ENCODE results near the gene PRKCI.
"Not testable (repeated sequence)": the region's sequence is repeated elsewhere in the genome, so short reads cannot be mapped to it uniquely, and the experiment has no call there.

The PRKCI gene

GRCh38 chr3:170301405-170301804 is 79.2 kb downstream of the PRKCI start:
- DNase-seq: no peak

- no peak for DNase-seq
Observed at GRCh38 chr3:170302008-170302407, 79.8 kb downstream of the PRKCI start.

GRCh38 chr3:170306015-170306414 is 83.8 kb downstream of the PRKCI start:
- DNase-seq: no peak

- no peak for DNase-seq
Observed at GRCh38 chr3:170307671-170308405, 85.6 kb downstream of the PRKCI start.

GRCh38 chr3:170309046-170309445 is 86.8 kb downstream of the PRKCI start:
- DNase-seq: no peak

GRCh38 chr3:170317954-170318353 is 95.7 kb downstream of the PRKCI start:
- no peak for DNase-seq

GRCh38 chr3:170320461-170321121 is 98.4 kb downstream of the PRKCI start:
- no peak for DNase-seq

GRCh38 chr3:170321321-170322034 is 99.3 kb downstream of the PRKCI start:
- no peak for DNase-seq

- DNase-seq: no peak
Observed at GRCh38 chr3:170322566-170323269, 100.5 kb downstream of the PRKCI start.

- DNase-seq: no peak
Observed at GRCh38 chr3:170323331-170323730, 101.1 kb downstream of the PRKCI start.

GRCh38 chr3:170324962-170325361 is 102.7 kb downstream of the PRKCI start:
- no peak for DNase-seq

GRCh38 chr3:170327040-170327808 is 105.0 kb downstream of the PRKCI start:
- DNase-seq: no peak

- not testable (repeated sequence) for DNase-seq
Observed at GRCh38 chr3:170327868-170328548, 105.8 kb downstream of the PRKCI start.

GRCh38 chr3:170330366-170330765 is 108.1 kb downstream of the PRKCI start:
- DNase-seq: peak; percentile 16

GRCh38 chr3:170331143-170331542 is 108.9 kb downstream of the PRKCI start:
- no peak for DNase-seq

- DNase-seq: no peak
Observed at GRCh38 chr3:170337420-170337819, 115.2 kb downstream of the PRKCI start.

GRCh38 chr3:170338690-170339340 is 116.6 kb downstream of the PRKCI start:
- DNase-seq: no peak

- not testable (repeated sequence) for DNase-seq
Observed at GRCh38 chr3:170342273-170342672, 120.0 kb downstream of the PRKCI start.

GRCh38 chr3:170343859-170344258 is 121.6 kb downstream of the PRKCI start:
- DNase-seq: not testable (repeated sequence)

GRCh38 chr3:170344971-170345370 is 122.7 kb downstream of the PRKCI start:
- DNase-seq: no peak

Measured in CD4-positive, alpha-beta T cell treated with Interleukin-17A for 4 hours (primary cell).